NCI-H460 (cell line): Measurements from ENCODE around the gene SMIM10. TPM values are rescaled to one million over a fixed set of nuclear protein-coding genes. Genes with fewer than 3 reads are reported as not detected.
"Not testable (repeated sequence)": the region's sequence is repeated elsewhere in the genome, so short reads cannot be mapped to it uniquely, and the experiment has no call there.

Experiments used
- DNase-seq: peaks from one replicate; pipeline ENCODE4 v3.0.0-alpha.2; 2016; ENCODE audit warnings: low read depth; ENCODE audit errors: extremely low read depth
- total RNA-seq: library from RNA; depleted of rRNA; stranded (reverse); fragments of >200 nt; shearing (Covaris generic); gene quantifications from 2 replicates; pipeline ENCODE4 v1.2.3, GENCODE V29; 2014; rRNA removed

The SMIM10 gene
- total RNA-seq, 1 experiment from 2014 or later: 4.1 TPM

DNA sequence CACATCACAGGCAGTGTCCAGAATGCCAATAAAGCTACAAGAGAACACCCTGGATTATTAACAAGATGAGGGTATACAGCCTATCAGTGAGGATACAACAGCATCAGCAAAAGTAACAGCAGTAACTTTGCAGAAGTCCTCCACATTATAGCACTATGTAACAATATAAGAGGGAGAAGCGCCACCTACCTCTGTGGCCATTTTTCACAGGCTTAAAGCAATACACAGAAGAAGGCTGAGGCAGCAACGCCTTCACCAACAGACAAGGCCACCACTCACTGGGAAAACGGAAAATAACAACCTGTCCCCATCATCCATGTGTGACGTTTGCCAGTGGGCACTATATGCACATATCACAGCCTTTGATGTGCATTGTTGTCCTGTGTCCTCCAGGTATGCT is 19.0 kb downstream of the SMIM10 start:
- DNase-seq: no peak

DNA sequence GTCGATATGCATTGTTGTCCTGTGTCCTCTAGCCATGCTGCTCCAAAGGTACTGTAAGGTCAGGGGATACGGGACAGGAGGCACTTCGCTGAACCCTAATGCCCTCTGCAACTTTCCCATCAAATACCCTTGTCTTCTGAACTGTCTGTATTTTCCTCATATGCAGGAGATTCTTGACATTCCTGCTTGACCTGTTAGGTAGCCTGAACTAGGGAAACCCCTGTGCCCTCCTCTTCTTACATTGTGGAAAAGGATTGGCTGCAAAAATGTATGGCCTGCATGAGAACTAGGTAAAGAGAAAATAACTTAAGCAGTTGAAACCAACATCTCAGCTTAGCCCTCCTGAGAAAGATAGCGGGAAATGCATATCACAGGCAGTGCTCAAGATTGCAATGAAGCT is 20.1 kb downstream of the SMIM10 start:
- DNase-seq: no peak

DNA sequence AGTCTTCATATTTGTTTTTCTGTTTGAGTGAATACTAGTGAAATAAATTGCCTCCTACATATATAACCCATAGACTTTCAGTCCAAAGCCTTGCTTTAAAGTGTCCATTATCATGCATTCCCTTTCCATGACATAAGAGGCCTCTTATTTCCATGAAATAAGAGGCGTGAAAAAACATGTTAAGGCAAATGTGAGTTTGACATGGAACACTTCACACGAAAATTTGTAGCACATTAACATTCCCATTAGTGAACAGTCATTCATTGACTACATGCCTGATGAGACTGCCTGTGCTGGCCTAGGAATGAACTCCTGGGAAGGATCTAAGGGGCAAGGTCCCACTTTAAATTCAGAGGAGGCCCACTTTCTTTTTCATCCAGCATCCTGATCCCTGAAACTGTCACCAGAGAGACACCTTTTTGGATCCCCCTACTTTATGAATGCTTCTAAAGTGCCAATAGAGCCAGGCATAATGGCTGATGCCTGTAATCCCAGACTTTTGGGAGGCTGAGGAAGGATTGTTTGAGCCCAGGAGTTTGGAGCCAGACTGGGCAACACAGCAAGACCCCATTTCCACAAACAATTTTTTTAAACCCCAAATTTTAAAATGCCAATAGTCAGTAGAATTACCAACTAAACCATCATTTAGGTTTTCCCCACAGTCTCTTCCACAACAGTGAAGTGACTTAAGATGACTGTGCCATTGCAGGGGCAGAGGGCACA is 24.9 kb downstream of the SMIM10 start:
- no peak for DNase-seq

DNA sequence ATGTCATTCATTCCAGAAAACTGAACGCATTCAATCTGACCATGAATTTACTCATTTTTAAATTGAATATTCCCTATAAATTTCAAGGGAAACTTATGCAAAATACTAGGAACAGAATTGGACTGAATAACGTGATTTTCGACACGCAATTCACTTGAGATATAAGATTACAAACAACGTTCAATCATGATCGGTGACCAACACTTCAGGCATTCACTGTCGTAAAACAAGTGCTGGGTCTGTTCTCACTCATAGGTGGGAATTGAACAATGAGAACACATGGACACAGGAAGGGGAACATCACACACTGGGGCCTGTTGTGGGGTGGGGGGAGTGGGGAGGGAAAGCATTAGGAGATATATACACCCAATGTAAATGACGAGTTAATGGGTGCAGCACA is 29.1 kb downstream of the SMIM10 start:
- not testable (repeated sequence) for DNase-seq

DNA sequence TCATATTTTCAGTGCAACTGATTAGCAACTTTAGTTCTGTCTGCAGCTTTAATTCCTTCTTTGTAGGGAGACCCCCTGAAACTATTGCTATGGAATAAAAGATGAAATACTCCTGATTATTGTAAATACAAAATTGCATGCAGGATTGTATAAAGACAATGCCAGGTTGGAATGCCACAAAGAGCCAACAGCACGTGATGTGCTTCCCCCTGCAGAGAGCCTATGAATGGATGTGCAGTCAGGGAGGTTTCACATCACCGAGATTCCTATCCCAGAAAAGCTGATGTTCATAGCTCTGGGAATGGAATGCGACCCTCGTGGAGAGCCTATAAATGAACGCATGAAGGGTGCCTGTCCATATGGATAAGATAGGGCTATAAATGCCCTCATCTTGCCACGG is 33.0 kb downstream of the SMIM10 start:
- DNase-seq: not testable (repeated sequence)

DNA sequence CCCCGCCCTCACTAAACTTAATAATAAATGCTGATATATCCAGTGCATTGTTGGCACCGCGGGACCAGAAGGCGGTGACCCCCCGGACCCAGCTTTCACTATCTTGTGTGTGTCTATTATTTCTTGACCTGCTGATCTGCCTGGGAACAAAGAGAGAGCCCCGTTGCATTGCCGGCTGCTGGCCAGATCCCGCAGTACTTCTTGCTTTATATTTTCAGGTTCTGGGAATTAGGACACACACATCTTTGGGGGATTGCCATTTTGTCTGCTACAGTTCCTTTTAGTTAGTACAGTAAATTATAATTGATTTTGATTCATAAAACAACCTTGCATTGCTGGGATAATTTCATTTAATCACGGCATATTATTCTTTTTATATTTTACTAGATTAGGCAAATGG is 33.7 kb downstream of the SMIM10 start:
- no peak for DNase-seq

DNA sequence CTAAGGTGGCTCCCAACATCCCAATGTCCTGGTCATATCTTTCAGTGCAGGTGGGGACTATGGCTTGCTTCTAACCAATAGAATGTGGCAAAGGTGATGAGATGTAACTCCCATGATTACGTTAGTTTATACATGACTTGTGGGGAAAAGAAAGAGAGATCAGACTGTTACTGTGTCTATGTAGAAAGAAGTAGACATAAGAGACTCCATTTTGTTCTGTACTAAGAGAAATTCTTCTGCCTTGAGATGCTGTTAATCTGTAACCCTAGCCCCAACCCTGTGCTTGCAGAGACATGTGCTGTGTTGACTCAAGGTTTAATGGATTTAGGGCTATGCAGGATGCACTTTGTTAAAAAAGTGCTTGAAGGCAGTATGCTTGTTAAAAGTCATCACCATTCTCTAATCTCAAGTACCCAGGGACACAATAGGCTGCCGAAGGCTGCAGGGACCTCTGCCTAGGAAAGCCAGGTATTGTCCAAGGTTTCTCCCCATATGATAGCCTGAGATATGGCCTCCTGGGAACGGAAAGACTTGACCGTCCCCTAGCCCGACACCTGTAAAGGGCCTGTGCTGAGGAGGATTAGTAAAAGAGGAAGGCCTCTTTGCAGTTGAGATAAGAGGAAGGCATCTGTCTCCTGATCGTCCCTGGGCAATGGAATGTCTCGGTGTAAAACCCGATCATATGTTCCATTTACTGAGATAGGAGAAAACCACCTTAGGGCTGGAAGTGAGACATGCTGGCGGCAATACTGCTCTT is 39.6 kb downstream of the SMIM10 start:
- not testable (repeated sequence) for DNase-seq

DNA sequence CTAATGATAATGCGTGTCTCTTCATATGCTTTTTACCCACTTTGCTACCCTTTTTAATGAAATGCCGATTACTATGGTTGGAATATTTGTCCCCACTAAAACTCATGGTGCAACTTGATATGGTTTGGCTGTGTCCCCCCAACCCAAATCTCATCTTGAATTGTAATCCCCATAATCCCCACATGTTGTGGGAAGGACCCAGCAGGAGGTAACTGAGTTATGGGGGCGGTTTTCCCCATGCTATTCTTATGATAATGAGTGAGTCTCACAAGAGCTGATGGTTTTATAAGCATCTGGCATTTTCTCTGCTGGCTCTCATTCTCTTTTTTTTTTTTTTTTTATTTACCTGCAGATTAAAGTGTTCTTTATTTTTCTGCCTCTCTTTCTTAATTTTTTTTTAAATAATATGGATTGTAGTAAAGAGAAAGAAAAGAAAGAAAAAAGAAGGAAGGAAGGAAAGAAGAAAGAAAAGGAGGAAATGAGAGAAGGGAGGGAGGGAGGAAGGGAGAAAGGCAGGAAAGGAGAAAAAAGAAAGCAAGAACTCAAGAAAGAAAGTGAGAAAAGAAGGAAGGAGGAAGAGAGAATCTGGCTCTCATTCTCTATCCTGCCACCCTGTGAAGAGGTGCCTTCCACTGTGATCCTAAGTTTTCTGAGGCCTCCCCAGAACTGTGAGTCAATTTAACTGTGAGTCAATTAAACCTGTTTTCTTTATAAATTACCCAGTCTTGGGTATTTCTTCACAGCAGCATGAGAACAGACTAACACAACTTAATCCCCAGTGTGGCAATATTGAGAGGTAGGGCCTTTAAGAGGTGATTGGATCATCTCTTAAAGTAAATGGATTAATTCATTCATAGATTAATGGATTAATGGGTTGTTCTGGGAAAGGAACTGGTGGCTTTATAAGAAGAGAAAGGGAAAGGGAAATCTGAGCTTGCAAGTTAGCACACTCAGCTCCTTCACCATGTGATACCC is 50.6 kb downstream of the SMIM10 start:
- not testable (repeated sequence) for DNase-seq

Other genes with a start within 250 kb of the SMIM10 start
- gene PABIR2, start 193.8 kb upstream of the SMIM10 start, total RNA-seq: 10.1 and 10.2 TPM in 2 replicates
- gene MOSPD1, start 75.7 kb upstream of the SMIM10 start, total RNA-seq: 40.0 and 44.9 TPM in 2 replicates
- gene RTL8B, start 31.6 kb downstream of the SMIM10 start, total RNA-seq: 0.07 TPM in 1 of 2 replicates, not detected in the other
- 42.8 and 44.0 TPM in 2 replicates for gene RTL8C, start 41.4 kb downstream of the SMIM10 start, total RNA-seq
- 50.8 and 51.8 TPM in 2 replicates for gene RTL8A, start 61.1 kb downstream of the SMIM10 start, total RNA-seq
- gene SMIM10L2B, start 107.7 kb downstream of the SMIM10 start, total RNA-seq: not detected in 2 replicates
- not detected in 2 replicates for gene ETDB, start 129.5 kb downstream of the SMIM10 start, total RNA-seq
- gene CT55, start 180.4 kb downstream of the SMIM10 start, total RNA-seq: not detected in 2 replicates